ENCODE results near the gene PLCXD3.
"Not testable (repeated sequence)": the region's sequence is repeated elsewhere in the genome, so short reads cannot be mapped to it uniquely, and the experiment has no call there.

Gene PLCXD3

DNA sequence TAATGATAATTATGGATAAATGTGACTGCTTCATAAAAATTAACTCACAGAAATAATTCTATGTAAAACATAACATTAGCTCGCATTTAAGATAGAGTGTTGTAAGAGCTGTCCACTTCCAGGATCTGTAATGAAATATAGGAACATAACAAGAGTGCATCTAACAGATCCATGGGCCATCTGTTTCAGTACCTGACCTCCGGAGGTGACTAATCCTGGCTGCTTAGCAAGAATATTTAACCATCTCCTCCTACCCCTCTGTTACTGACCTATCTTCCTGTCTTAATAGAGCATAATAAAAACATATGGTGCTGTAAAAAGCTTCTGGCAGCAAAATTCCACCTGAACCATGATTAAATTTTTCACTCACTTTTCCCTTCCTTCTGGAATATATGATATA is 7.1 kb downstream of the PLCXD3 start:
- Histone ChIP-seq H3K27ac (no peak overlapping the region), H3K4me3 (no peak overlapping the region)
- TF ChIP-seq CTCF (IDR thresholded peaks at IDR 0.05), result no peak
- DNase-seq (ENCODE audit: low spot score), result no peak

DNA sequence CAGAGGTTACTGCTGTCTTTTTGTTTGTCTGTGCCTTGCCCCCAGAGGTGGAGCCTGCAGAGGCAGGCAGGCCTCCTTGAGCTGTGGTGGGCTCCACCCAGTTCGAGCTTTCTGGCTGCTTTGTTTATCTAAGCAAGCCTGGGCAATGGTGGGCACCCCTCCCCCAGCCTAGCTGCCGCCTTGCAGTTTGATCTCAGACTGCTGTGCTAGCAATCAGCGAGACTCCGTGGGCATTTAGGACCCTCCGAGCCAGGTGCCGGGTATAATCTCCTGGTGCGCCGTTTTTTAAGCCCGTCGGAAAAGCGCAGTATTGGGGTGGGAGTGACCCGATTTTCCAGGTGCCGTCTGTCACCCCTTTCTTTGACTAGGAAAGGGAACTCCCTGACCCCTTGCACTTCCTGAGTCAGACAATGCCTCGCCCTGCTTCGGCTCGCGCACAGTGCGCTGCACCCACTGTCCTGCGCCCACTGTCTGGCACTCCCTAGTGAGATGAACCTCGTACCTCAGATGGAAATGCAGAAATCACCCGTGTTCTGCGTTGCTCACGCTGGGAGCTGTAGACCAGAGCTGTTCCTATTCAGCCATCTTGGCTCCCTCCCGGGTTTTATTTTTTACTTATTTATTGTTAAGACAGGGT is 16.8 kb downstream of the PLCXD3 start:
- H3K4me3 ChIP-seq; H3K27ac ChIP-seq; DNase-seq (ENCODE audit: low spot score): not testable (repeated sequence)

- no peak for TF ChIP-seq CTCF (IDR thresholded peaks at IDR 0.05)
- no peak for DNase-seq (ENCODE audit: low spot score)
- Histone ChIP-seq H3K4me3 (no peak overlapping the region), H3K27ac (no peak overlapping the region)
Observed at GRCh38 chr5:41485533-41485932, 24.9 kb downstream of the PLCXD3 start.

GRCh38 chr5:41482715-41483114 is 27.7 kb downstream of the PLCXD3 start:
- no peak for TF ChIP-seq CTCF (IDR thresholded peaks at IDR 0.05)
- Histone ChIP-seq H3K4me3 (no peak overlapping the region), H3K27ac (no peak overlapping the region)
- no peak for DNase-seq (ENCODE audit: low spot score)

- TF ChIP-seq CTCF (IDR thresholded peaks at IDR 0.05), result no peak
- Histone ChIP-seq H3K27ac (no peak overlapping the region), H3K4me3 (no peak overlapping the region)
- DNase-seq (ENCODE audit: low spot score), result no peak
Observed at GRCh38 chr5:41482173-41482572, 28.2 kb downstream of the PLCXD3 start.

DNA sequence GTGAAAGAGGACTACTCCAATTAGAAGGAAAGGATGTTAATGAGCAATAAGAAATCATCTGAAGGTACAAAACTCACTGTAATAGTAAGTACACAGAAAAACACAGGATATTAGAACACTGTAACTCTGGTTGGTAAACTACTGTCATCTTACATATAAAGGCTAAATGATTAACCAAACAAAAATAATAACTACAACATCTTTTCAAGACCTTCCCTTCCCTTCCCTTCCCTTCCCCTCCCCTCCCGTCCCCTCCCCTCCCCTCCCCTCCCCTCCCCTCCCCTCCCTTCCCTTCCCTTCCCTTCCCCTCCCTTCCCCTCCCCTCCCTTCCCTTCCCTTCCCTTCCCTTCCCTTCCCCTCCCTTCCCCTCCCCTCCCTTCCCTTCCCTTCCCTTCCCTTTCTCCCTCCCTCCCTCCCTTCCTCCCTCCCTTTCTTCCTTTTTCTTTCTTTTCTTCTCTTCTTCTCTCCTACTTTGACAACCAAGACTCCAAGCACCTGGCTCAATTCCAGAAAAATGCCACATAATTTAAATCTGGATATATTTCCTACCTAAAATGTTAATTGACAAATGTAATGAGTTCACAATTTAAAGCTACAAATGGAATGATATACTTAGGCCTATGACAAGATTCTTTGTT is 38.7 kb downstream of the PLCXD3 start:
- not testable (repeated sequence) for H3K27ac ChIP-seq; H3K4me3 ChIP-seq; DNase-seq (ENCODE audit: low spot score)

DNA sequence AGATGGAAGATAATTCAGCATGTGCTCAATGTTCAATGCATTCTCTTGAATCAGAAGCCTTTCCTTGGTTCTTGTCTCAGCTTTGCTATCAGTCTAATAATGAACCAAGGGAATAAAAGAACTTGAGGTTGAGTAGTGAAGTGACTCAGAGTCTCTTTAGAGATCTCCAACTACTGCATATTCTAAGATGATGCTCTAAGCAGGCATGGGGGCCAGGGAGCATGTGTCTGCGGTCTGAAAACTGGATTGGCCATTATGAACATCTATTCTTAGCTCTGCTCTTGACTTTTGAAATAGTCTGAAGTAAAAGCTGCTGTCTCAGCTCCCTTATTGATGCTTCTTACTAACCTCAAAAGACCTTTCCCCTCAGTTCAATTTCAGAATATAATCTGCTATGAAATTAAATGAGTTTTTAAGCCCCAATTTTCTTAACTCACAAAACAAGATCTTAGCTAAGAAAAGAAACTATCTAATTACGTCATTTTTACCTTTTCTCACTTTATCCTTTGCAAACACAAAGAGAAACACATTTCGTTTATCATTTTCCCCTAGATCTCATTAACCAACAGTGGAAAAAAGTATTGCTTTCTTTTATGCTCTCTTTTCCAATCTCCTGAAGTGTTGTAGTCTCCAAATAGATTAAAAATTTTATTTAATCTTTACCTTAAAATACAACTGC is 44.8 kb downstream of the PLCXD3 start:
- TF ChIP-seq CTCF (IDR thresholded peaks at IDR 0.05), result no peak
- Histone ChIP-seq H3K4me3 (no peak overlapping the region), H3K27ac (no peak overlapping the region)
- DNase-seq (ENCODE audit: low spot score), result no peak

GRCh38 chr5:41459557-41459956 is 50.8 kb downstream of the PLCXD3 start:
- Histone ChIP-seq H3K4me3 (no peak overlapping the region), H3K27ac (no peak overlapping the region)
- no peak for DNase-seq (ENCODE audit: low spot score)
- TF ChIP-seq CTCF (IDR thresholded peaks at IDR 0.05), result no peak

Data from coronary artery (tissue), 2 donors.